Smooth muscle cell of the brain vasculature (primary cell): ENCODE results near the gene PARG.
"Not testable (repeated sequence)": the region's sequence is repeated elsewhere in the genome, so short reads cannot be mapped to it uniquely, and the experiment has no call there.

Experiments
- DNase-seq: peaks from one replicate; pipeline ENCODE4 v3.0.0-alpha.2; 2012; ENCODE audit warnings: low read depth, low spot score

PARG gene

DNA sequence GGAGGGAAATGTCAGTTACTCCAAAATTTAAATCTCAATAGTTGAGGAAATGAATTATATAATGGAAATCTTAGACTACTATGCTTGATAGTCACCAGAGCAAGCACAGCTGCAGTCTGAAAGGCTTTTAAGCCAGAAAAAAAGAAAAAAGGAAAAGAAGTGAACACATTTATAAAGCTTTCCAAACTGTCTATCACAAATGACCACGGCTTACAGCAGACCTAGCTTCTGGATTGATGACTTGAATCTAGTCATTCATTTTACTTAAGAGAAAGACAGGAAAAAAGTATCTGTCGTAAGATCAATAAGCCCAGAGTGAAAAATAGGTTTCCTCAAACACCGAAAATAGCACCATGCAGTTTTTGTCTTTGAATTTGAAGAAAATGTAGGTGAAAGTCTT, 111.8 kb downstream of the PARG start:
- no peak for DNase-seq

- DNase-seq = no peak
Observed at GRCh38 chr10:49827297-49827696, 114.5 kb downstream of the PARG start.

DNA sequence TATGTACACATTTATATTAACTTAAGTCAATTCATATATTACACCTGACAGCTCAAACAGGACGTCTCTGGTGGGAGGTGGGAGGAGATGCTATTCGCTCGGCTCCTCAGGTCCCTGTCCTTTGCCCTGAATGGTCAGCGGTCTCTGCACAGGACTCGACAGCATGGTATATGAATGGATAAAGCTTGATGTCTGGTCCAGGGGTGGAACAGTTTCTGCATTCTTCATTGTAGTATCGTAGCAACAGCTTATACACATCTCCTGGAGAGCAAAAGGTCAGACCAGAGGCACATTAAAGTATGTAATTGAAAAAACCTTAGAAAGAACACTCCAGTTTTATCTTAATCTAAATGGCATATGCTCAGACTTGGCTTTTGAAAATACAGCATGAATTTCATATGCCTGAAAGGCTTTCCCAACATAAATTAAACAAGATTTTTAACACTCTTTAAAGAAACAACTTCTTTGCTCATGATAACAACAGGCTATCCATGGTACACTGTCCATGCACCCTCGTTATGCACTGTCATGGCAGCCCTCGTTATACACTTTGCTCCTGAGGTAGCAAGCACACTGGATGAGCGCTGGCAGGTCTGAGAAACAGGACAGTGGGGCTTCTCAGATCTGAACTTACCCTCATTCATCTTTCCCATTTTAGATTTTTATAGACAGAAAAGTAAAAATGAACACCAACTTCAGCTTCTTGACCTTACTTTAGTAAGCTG, 122.4 kb downstream of the PARG start:
- no peak for DNase-seq

GRCh38 chr10:49817845-49818244, 124.0 kb downstream of the PARG start:
- no peak for DNase-seq

- no peak for DNase-seq
Observed at GRCh38 chr10:49803988-49804387, 137.8 kb downstream of the PARG start.

- no peak for DNase-seq
Observed at GRCh38 chr10:49798275-49798674, 143.6 kb downstream of the PARG start.

DNA sequence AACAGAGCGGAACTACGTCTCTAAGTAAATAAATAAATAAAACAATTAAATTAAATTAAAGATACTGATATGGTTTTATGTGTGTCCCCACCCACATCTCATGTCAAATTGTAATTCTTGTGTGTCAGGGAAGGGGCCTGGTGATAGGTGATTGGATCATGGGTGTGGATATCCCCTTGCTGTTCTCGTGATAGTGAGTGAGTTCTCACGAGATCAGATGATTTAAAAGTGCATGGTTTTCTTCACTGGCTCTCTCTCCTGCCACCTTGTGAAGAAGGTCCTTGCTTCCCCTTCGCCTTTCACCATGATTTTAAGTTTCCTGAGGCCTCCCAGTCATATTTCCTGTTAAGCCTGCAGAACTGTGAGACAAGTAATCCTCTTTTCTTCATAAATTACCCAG, 150.7 kb downstream of the PARG start:
- DNase-seq = no peak

DNA sequence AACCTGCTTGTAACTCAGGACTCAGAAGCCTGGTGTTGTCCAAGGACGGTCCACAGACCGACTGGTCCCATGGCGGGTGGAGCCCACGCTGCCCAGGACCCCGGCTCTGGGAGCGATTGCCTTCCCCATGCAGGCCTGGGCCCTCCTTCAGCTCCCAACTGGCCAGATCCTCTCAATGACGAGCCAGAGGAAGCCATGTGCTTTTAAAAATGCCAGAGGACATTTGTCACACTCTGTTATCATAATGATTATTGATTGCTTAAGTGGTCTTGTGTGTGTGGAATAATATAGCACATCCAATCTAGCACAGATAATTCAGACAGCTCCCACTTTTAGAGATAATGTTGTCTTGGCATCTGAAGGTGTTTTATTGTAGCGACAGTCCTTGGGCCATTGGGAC, 157.1 kb downstream of the PARG start:
- DNase-seq = no peak

- no peak for DNase-seq
Observed at GRCh38 chr10:49783645-49784044, 158.2 kb downstream of the PARG start.

- DNase-seq = no peak
Observed at GRCh38 chr10:49781247-49781646, 160.6 kb downstream of the PARG start.

DNA sequence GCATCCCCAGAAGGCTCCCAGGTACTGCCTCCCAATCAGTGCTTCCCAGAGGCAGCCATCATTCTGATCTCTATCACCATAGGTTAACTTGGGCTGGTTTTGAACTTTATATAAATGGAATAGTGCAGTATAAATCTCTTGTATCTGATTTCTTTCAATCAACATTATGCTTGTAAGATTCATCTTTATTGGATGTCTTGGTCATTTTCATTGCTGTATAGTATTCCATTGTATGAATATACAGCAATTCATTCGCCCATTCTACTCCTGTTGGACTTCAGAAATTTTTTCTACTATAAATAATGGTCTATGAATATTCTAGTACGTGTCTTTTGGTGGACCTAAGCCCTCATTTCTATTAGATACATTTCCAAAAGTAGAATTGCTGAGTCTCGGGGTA, 163.6 kb downstream of the PARG start:
- DNase-seq = no peak

- DNase-seq = no peak
Observed at GRCh38 chr10:49776851-49777250, 165.0 kb downstream of the PARG start.

- no peak for DNase-seq
Observed at GRCh38 chr10:49775014-49775413, 166.8 kb downstream of the PARG start.

DNA sequence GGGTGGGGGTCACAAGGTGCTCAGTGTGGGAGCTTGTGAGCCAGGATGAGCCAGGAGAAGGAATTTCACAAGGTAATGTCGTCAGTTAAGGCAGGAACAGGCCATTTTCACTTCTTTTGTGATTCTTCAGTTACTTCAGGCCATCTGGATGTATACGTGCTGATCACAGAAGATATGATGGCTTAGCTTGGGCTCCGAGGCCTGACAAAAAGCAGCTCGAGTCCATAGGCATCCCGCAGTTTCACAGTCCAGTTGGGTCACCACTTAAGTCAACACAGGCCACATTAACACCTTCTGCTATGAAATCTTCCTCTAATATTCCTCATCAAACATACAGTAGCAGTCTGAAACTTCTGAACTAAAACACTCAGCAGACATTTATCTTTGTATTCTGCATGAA, 168.9 kb downstream of the PARG start:
- not testable (repeated sequence) for DNase-seq

- DNase-seq = not testable (repeated sequence)
Observed at GRCh38 chr10:49771046-49771445, 170.8 kb downstream of the PARG start.

GRCh38 chr10:49769692-49770091, 172.1 kb downstream of the PARG start:
- no peak for DNase-seq

GRCh38 chr10:49768731-49769130, 173.1 kb downstream of the PARG start:
- no peak for DNase-seq

DNA sequence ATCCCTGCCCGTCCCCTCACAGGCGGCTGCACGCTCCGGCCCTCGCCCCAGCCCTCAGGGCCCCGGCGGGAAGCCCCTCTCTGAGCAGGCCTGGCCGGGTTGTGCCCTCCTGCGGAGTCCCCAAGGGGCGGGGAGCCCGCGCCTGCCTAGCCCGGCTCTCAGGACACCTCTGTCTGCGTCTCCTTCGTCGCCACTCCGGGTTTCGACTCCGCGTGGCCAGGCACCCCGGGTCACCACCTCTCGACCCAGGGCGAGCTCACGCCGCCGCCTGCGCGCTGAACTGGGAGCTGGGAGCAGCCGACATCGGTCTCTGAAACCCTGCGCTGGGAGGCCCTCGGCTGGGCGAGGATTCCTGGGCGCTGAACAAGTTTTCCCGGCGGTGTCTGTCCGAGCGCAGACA, 173.5 kb downstream of the PARG start:
- DNase-seq = no peak
